Tibial nerve (tissue), 3 donors: ENCODE results near the gene PPP1R3F.

ENCODE experiments used
- POLR2A ChIP-seq, 2 donors: fragments of 450-650 bp; IDR thresholded peaks; one replicate each; pipeline ENCODE4 v1.6.1; 2017; ENCODE audit warnings: antibody characterized with exemption in 2 of 2, mild to moderate bottlenecking in 2 of 2, moderate library complexity in 2 of 2
- TF ChIP-seq, protein P1 (sequence below), 5 experiments: fragments of 200-600 bp in 3 of 5; fragments of 450-650 bp in 2 of 5; sonication (generic) in 3 of 5; IDR thresholded peaks; one replicate each; pipeline ENCODE4 v1.5.1; 2016 to 2019; ENCODE audit warnings: antibody characterized with exemption in 5 of 5, mild to moderate bottlenecking in 3 of 5, moderate library complexity in 2 of 5

DNA sequence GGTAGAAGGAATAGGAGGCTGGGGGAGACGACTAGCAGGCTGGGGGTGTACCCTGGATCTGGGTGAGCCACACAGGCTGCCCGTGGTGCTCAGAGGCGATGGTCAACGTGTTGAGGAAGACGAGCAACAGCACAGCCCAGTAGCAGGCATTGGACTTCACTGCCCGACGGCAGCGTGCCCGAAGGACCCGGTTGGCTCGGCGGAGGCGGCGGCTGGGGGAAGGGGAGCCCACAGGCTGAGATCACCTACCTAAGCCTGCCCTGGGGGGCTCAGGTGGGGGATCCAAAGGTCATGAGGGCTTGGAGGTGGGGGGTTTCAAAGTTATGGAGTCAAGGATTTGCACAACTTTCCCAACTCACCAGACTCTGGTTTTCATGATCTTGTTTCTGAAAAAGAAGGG, 43.7 kb upstream of the PPP1R3F start:
- TF ChIP-seq, protein P1, sequence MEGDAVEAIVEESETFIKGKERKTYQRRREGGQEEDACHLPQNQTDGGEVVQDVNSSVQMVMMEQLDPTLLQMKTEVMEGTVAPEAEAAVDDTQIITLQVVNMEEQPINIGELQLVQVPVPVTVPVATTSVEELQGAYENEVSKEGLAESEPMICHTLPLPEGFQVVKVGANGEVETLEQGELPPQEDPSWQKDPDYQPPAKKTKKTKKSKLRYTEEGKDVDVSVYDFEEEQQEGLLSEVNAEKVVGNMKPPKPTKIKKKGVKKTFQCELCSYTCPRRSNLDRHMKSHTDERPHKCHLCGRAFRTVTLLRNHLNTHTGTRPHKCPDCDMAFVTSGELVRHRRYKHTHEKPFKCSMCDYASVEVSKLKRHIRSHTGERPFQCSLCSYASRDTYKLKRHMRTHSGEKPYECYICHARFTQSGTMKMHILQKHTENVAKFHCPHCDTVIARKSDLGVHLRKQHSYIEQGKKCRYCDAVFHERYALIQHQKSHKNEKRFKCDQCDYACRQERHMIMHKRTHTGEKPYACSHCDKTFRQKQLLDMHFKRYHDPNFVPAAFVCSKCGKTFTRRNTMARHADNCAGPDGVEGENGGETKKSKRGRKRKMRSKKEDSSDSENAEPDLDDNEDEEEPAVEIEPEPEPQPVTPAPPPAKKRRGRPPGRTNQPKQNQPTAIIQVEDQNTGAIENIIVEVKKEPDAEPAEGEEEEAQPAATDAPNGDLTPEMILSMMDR (IDR thresholded peaks at IDR 0.05), result no peak
- no peak for TF ChIP-seq POLR2A (IDR thresholded peaks at IDR 0.05)
